ENCODE measurements around the gene FOXD3.

The FOXD3 gene

DNA sequence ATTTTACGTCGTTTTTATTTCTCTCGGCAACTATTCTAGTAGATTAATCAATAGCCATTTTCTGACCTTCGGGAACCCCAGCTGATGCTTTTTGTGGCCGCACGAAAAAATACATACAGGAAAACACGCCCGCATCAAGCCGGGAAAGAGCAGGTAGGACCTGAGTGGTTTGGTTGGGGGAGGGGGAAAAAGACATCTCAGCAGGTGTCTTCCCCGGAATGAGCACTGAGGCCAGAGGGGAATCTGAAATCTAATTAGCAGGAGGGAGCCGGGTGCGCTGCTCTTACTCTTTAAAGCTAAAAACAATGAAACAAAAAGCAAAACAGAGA, 618 bp upstream of the FOXD3 start:
- H3K27ac ChIP-seq (ENCODE audit: low read depth, low read length): no peak overlapping the region
- H3K4me1 ChIP-seq (ENCODE audit: control insufficient read depth, insufficient read depth, low read length, unreplicated experiment): no peaks in the 10 kb centered on the region
- H3K4me3 ChIP-seq (ENCODE audit: low read depth, low read length): peak overlapping the region; percentile 79
- no peaks in the 10 kb centered on the region for H3K79me2 ChIP-seq (ENCODE audit: control insufficient read depth, insufficient read depth, low read length, unreplicated experiment)
- no peaks in the 10 kb centered on the region for H3K36me3 ChIP-seq (ENCODE audit: insufficient read depth, low read length)
- H3K27me3 ChIP-seq (ENCODE audit: insufficient read depth, low read length): peaks cover 97% of the 10 kb centered on the region
- peak overlapping the region; percentile 66 for H2AFZ ChIP-seq (ENCODE audit: low read length, unreplicated experiment)

DNA sequence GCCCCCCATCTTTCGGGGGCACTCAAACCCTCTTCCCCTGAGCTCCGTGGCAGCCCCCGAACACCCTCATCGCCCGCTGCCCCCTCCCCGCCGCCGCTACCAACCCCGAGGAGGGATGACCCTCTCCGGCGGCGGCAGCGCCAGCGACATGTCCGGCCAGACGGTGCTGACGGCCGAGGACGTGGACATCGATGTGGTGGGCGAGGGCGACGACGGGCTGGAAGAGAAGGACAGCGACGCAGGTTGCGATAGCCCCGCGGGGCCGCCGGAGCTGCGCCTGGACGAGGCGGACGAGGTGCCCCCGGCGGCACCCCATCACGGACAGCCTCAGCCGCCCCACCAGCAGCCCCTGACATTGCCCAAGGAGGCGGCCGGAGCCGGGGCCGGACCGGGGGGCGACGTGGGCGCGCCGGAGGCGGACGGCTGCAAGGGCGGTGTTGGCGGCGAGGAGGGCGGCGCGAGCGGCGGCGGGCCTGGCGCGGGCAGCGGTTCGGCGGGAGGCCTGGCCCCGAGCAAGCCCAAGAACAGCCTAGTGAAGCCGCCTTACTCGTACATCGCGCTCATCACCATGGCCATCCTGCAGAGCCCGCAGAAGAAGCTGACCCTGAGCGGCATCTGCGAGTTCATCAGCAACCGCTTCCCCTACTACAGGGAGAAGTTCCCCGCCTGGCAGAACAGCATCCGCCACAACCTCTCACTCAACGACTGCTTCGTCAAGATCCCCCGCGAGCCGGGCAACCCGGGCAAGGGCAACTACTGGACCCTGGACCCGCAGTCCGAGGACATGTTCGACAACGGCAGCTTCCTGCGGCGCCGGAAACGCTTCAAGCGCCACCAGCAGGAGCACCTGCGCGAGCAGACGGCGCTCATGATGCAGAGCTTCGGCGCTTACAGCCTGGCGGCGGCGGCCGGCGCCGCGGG, 837 bp downstream of the FOXD3 start:
- no peaks in the 10 kb centered on the region for H3K36me3 ChIP-seq (ENCODE audit: insufficient read depth, low read length)
- H3K4me1 ChIP-seq (ENCODE audit: control insufficient read depth, insufficient read depth, low read length, unreplicated experiment): no peaks in the 10 kb centered on the region
- H3K27me3 ChIP-seq (ENCODE audit: insufficient read depth, low read length): peaks cover 96% of the 10 kb centered on the region
- no peaks in the 10 kb centered on the region for H3K79me2 ChIP-seq (ENCODE audit: control insufficient read depth, insufficient read depth, low read length, unreplicated experiment)
- peak overlapping the region; percentile 79 for H3K4me3 ChIP-seq (ENCODE audit: low read depth, low read length)
- H3K27ac ChIP-seq (ENCODE audit: low read depth, low read length): no peak overlapping the region
- H2AFZ ChIP-seq (ENCODE audit: low read length, unreplicated experiment): peak overlapping the region; percentile 66

- no peak overlapping the region for H3K4me3 ChIP-seq (ENCODE audit: low read depth, low read length)
- H3K27me3 ChIP-seq (ENCODE audit: insufficient read depth, low read length): peaks cover 96% of the 10 kb centered on the region
- no peaks in the 10 kb centered on the region for H3K36me3 ChIP-seq (ENCODE audit: insufficient read depth, low read length)
These were observed 1.8 kb downstream of the FOXD3 start for GRCh38 chr1:63323865-63324778.

GRCh38 chr1:63324779-63325119, 2.4 kb downstream of the FOXD3 start:
- H3K79me2 ChIP-seq (ENCODE audit: control insufficient read depth, insufficient read depth, low read length, unreplicated experiment): no peaks in the 10 kb centered on the region
- no peaks in the 10 kb centered on the region for H3K4me1 ChIP-seq (ENCODE audit: control insufficient read depth, insufficient read depth, low read length, unreplicated experiment)
- H3K36me3 ChIP-seq (ENCODE audit: insufficient read depth, low read length): no peaks in the 10 kb centered on the region
- peaks cover 96% of the 10 kb centered on the region for H3K27me3 ChIP-seq (ENCODE audit: insufficient read depth, low read length)
- no peak overlapping the region for H2AFZ ChIP-seq (ENCODE audit: low read length, unreplicated experiment)
- no peak overlapping the region for H3K4me3 ChIP-seq (ENCODE audit: low read depth, low read length)
- no peak overlapping the region for H3K27ac ChIP-seq (ENCODE audit: low read depth, low read length)

More at GRCh38 chr1:63323865-63324778, 1.8 kb downstream of the FOXD3 start:
- Histone ChIP-seq H3K79me2 (ENCODE audit: control insufficient read depth, insufficient read depth, low read length, unreplicated experiment) (no peaks in the 10 kb centered on the region), H2AFZ (ENCODE audit: low read length, unreplicated experiment) (no peak overlapping the region), H3K27ac (ENCODE audit: low read depth, low read length) (no peak overlapping the region), H3K4me1 (ENCODE audit: control insufficient read depth, insufficient read depth, low read length, unreplicated experiment) (no peaks in the 10 kb centered on the region)

DNA sequence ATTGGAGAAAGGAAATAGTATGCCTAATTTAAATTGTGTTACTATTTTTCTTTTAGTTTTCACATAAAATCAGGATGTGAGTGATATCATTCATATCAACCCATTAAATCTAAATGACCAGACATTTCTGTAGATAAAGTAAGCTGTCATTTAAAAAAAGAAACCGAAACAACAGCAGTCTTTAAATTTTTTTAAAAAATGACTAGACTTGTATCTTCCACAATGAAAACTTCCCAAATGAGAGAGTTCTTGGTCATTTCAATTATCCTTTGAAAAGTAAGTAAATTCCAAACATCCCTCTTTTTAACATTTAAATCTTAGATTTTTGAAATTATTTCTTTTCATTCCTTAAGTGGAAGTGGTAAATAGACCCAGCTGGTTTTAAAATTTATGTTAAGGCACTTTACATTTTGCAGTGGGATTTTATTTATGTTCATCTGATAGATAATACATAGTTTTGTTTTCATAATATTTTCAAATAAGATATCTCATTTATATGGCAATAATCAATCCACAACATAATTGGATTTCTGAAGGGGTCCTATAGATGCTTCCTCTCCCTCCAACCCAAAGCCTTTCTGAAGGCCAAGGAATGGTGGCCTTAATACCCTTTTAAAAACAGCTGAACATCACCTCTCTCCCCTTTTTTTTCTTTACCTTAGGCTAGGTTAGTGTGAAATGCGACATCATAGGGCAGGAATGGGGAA, 3.1 kb downstream of the FOXD3 start:
- Histone ChIP-seq H3K27ac (ENCODE audit: low read depth, low read length) (no peak overlapping the region), H3K79me2 (ENCODE audit: control insufficient read depth, insufficient read depth, low read length, unreplicated experiment) (no peaks in the 10 kb centered on the region), H3K4me1 (ENCODE audit: control insufficient read depth, insufficient read depth, low read length, unreplicated experiment) (no peaks in the 10 kb centered on the region), H2AFZ (ENCODE audit: low read length, unreplicated experiment) (no peak overlapping the region), H3K36me3 (ENCODE audit: insufficient read depth, low read length) (no peaks in the 10 kb centered on the region), H3K4me3 (ENCODE audit: low read depth, low read length) (no peak overlapping the region), H3K27me3 (ENCODE audit: insufficient read depth, low read length) (peaks cover 96% of the 10 kb centered on the region)

- no peak overlapping the region for H3K27ac ChIP-seq (ENCODE audit: low read depth, low read length)
- no peak overlapping the region for H3K4me3 ChIP-seq (ENCODE audit: low read depth, low read length)
- H3K4me1 ChIP-seq (ENCODE audit: control insufficient read depth, insufficient read depth, low read length, unreplicated experiment): no peaks in the 10 kb centered on the region
- peaks cover 97% of the 10 kb centered on the region for H3K27me3 ChIP-seq (ENCODE audit: insufficient read depth, low read length)
- H3K36me3 ChIP-seq (ENCODE audit: insufficient read depth, low read length): no peaks in the 10 kb centered on the region
- no peak overlapping the region for H2AFZ ChIP-seq (ENCODE audit: low read length, unreplicated experiment)
- no peaks in the 10 kb centered on the region for H3K79me2 ChIP-seq (ENCODE audit: control insufficient read depth, insufficient read depth, low read length, unreplicated experiment)
These were observed 3.7 kb downstream of the FOXD3 start for GRCh38 chr1:63326106-63326472.

DNA sequence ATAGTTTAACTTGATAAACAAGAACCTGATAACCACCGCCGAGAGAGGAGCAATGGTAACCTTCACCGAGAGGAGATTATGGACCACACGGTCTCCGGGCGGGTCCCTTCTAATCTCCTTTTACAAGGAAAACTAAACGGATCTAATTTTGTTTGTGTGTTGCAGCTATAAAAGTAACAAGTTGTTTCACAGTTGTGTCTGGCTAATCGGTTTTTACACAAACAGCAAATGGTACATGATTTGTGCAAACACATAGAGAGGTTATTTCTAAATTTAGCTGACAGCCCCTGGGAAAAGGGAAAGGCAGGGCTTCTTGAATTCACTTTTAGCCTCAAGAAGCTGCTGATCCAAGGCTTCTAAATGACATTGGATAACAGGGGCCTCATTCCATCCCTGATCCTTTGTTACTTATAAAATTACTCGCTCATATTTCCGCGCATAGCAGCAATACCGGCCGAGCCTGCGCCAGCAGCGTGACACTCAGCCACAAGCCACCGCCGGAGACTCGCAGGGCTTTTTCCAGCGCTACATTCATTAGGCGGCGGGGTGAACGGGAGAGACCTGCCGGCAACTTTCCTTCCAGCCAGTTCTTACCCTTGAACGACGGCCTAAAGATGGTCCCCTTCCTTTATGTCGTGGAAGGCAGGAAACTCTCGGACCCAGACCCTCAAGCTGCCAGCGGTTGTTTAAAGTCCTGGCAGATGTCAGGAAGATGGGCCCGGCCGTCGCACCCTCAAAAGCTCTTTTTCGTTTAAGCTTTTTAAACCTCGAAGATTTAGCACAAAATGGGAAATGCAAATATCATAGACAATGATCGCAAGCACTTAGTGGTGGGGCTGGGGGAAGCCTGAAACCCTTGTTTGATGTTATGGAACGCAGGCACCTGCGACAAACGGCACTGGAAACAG, 4.4 kb downstream of the FOXD3 start:
- Histone ChIP-seq H3K27me3 (ENCODE audit: insufficient read depth, low read length) (peaks cover 97% of the 10 kb centered on the region), H3K4me3 (ENCODE audit: low read depth, low read length) (no peak overlapping the region)

GRCh38 chr1:63327417-63328054, 5.2 kb downstream of the FOXD3 start:
- H3K36me3 ChIP-seq (ENCODE audit: insufficient read depth, low read length): no peaks in the 10 kb centered on the region
- no peaks in the 10 kb centered on the region for H3K4me1 ChIP-seq (ENCODE audit: control insufficient read depth, insufficient read depth, low read length, unreplicated experiment)
- H3K79me2 ChIP-seq (ENCODE audit: control insufficient read depth, insufficient read depth, low read length, unreplicated experiment): no peaks in the 10 kb centered on the region
- no peak overlapping the region for H3K4me3 ChIP-seq (ENCODE audit: low read depth, low read length)
- H3K27ac ChIP-seq (ENCODE audit: low read depth, low read length): no peak overlapping the region
- H2AFZ ChIP-seq (ENCODE audit: low read length, unreplicated experiment): no peak overlapping the region
- peaks cover 97% of the 10 kb centered on the region for H3K27me3 ChIP-seq (ENCODE audit: insufficient read depth, low read length)

More for the DNA sequence above, 4.4 kb downstream of the FOXD3 start:
- Histone ChIP-seq H3K36me3 (ENCODE audit: insufficient read depth, low read length) (no peaks in the 10 kb centered on the region), H2AFZ (ENCODE audit: low read length, unreplicated experiment) (no peak overlapping the region), H3K79me2 (ENCODE audit: control insufficient read depth, insufficient read depth, low read length, unreplicated experiment) (no peaks in the 10 kb centered on the region), H3K4me1 (ENCODE audit: control insufficient read depth, insufficient read depth, low read length, unreplicated experiment) (no peaks in the 10 kb centered on the region), H3K27ac (ENCODE audit: low read depth, low read length) (no peak overlapping the region)

DNA sequence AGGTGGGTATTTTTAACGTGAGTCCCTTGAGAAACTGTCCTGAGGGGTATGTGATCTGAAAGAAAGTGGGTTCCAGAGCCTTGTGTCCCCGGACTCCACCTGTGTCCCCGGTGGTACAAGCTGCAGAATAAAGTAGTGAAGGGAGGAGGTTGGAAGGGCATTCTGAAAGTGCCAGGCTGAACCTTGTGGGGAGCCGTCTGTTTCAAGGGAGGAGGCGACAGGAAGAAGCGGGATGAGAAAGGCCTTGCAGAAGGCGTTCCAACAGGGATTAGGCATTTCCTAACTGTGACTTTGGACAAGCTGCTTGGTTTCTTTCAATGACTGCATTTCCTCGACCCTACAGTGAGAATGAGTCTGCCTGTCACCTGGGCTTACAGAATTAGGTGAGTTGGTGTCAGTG, 5.8 kb downstream of the FOXD3 start:
- Histone ChIP-seq H3K4me3 (ENCODE audit: low read depth, low read length) (no peak overlapping the region), H3K27me3 (ENCODE audit: insufficient read depth, low read length) (peaks cover 97% of the 10 kb centered on the region), H3K36me3 (ENCODE audit: insufficient read depth, low read length) (no peaks in the 10 kb centered on the region), H3K27ac (ENCODE audit: low read depth, low read length) (no peak overlapping the region), H3K79me2 (ENCODE audit: control insufficient read depth, insufficient read depth, low read length, unreplicated experiment) (no peaks in the 10 kb centered on the region), H2AFZ (ENCODE audit: low read length, unreplicated experiment) (no peak overlapping the region), H3K4me1 (ENCODE audit: control insufficient read depth, insufficient read depth, low read length, unreplicated experiment) (no peaks in the 10 kb centered on the region)

All from ACC112 (cell line).